Endothelial cell of umbilical vein (primary cell): ENCODE data around the gene TMPRSS3. TPM values are rescaled to one million over a fixed set of nuclear protein-coding genes. Genes with fewer than 3 reads are reported as not detected.

ENCODE experiments used
- BruUV-seq: library from RNA; stranded (reverse); fragments of 400-500 nt; replicated peaks from 2 replicates; lab custom pipeline; 2021; lab: Mats Ljungman, UMichigan
- CTCF ChIA-PET: fragments of 300-600, 350-600 bp; sonication (Branson Sonifier 250); formaldehyde crosslinking; loops from one replicate; lab custom pipeline; 2021; ENCODE audit warnings: antibody characterized with exemption, inconsistent platforms; lab: Charles Lee
- POLR2A ChIA-PET: fragments of 300-600, 350-600 bp; sonication (Branson Sonifier 250); formaldehyde crosslinking; loops from one replicate; lab custom pipeline; 2021; ENCODE audit warnings: antibody characterized with exemption, inconsistent platforms; lab: Charles Lee
- DNase-seq: peaks from one replicate; pipeline ENCODE4 v3.0.0-alpha.2; 2011; ENCODE audit warnings: low read depth, low spot score
- FAIRE-seq: peaks from 2 replicates; lab custom pipeline; 2011; peaks lifted over from hg19 to GRCh38; lab: Jason Lieb, UNC
- H2AFZ ChIP-seq: 2 replicates; pipeline ENCODE4 v1.6.0; 2012; ENCODE audit warnings: low read depth, low read length, control low read depth, inconsistent platforms
- H3K27ac ChIP-seq: 2 replicates; pipeline ENCODE4 v1.5.1; 2011; ENCODE audit warnings: low read depth, mild to moderate bottlenecking, control low read depth, low read length, moderate library complexity; ENCODE audit not compliant: insufficient read depth
- H3K27me3 ChIP-seq, 2 experiments: 2 replicates each; pipeline versions ENCODE4 v1.6.0 to v1.6.1; 2011; ENCODE audit warnings: low read length in 2 of 2, mixed read lengths in 1 of 2; ENCODE audit not compliant: control insufficient read depth in 2 of 2, insufficient read depth in 2 of 2
- H3K36me3 ChIP-seq, 2 experiments: 2 replicates in 1 of 2; 3 replicates in 1 of 2; pipeline ENCODE4 v1.5.1; 2011; ENCODE audit warnings: low read length in 2 of 2, mild to moderate bottlenecking in 1 of 2, moderate library complexity in 1 of 2; ENCODE audit not compliant: control insufficient read depth in 2 of 2, insufficient read depth in 2 of 2; ENCODE audit errors: extremely low read depth in 1 of 2
- H3K4me1 ChIP-seq: 3 replicates; pipeline ENCODE4 v1.5.1; 2011; ENCODE audit warnings: mild to moderate bottlenecking, low read length; ENCODE audit not compliant: control insufficient read depth, insufficient read depth; ENCODE audit errors: extremely low read depth
- H3K4me2 ChIP-seq: 2 replicates; pipeline ENCODE4 v1.6.1; 2011; ENCODE audit warnings: low read length, control low read depth, mixed read lengths; ENCODE audit not compliant: insufficient read depth
- H3K4me3 ChIP-seq, 3 experiments: fragments of 200-600 bp in 1 of 3; sonication (generic), shearing (Covaris generic) in 1 of 3; replicated peaks in 1 of 3; 2 replicates each; pipeline ENCODE4 v1.5.1; 2011 to 2016; ENCODE audit warnings: control low read depth in 3 of 3, low read length in 3 of 3, mild to moderate bottlenecking in 2 of 3, inconsistent platforms in 1 of 3, low read depth in 1 of 3, moderate library complexity in 1 of 3; ENCODE audit not compliant: insufficient read depth in 1 of 3
- H3K79me2 ChIP-seq: 2 replicates; pipeline ENCODE4 v1.6.0; 2012; ENCODE audit warnings: low read length, inconsistent platforms; ENCODE audit not compliant: control insufficient read depth, insufficient read depth
- H3K9ac ChIP-seq: replicated peaks from 2 replicates; pipeline ENCODE3; 2011; ENCODE audit warnings: low read length, control low read depth; ENCODE audit not compliant: insufficient read depth; ENCODE audit errors: extremely low read depth
- H3K9me1 ChIP-seq: replicated peaks from 3 replicates; pipeline ENCODE4 v1.6.0; 2011; ENCODE audit warnings: mild to moderate bottlenecking, low read length; ENCODE audit not compliant: control insufficient read depth, insufficient read depth; ENCODE audit errors: extremely low read depth
- H3K9me3 ChIP-seq: replicated peaks from 2 replicates; pipeline ENCODE4 v1.5.1; 2012; ENCODE audit warnings: low read length, inconsistent platforms; ENCODE audit not compliant: control insufficient read depth, insufficient read depth
- H4K20me1 ChIP-seq: replicated peaks from 2 replicates; pipeline ENCODE3; 2011; ENCODE audit warnings: mild to moderate bottlenecking, low read length; ENCODE audit not compliant: control insufficient read depth, insufficient read depth; ENCODE audit errors: extremely low read depth
- CTCF ChIP-seq, 2 donors: IDR thresholded peaks; 1 replicate in 1 of 2; 2 replicates in 1 of 2; pipeline ENCODE4 v1.5.1; 2011; ENCODE audit warnings: low read length in 2 of 2, mild to moderate bottlenecking in 2 of 2, moderate library complexity in 2 of 2, control low read depth in 1 of 2, inconsistent platforms in 1 of 2, low read depth in 1 of 2; ENCODE audit not compliant: insufficient read depth in 1 of 2; ENCODE audit errors: extremely low read depth in 1 of 2
- EZH2 ChIP-seq: IDR thresholded peaks from 2 replicates; pipeline ENCODE4 v1.6.1; 2012; ENCODE audit warnings: borderline replicate concordance, low read depth, mild to moderate bottlenecking, moderate library complexity, low read length, inconsistent platforms; ENCODE audit not compliant: severe bottlenecking
- FOS ChIP-seq: IDR thresholded peaks from 2 replicates; pipeline ENCODE4 v1.6.1; 2011; ENCODE audit warnings: mild to moderate bottlenecking, low read length, moderate library complexity, borderline replicate concordance; ENCODE audit not compliant: insufficient read depth
- GATA2 ChIP-seq: IDR thresholded peaks from 2 replicates; pipeline ENCODE4 v1.7.0; 2011; ENCODE audit warnings: low read depth, mild to moderate bottlenecking, moderate library complexity, mixed read lengths, low read length; ENCODE audit not compliant: insufficient read length, insufficient read depth
- JUN ChIP-seq: IDR thresholded peaks from 2 replicates; pipeline ENCODE4 v1.6.1; 2011; ENCODE audit warnings: borderline replicate concordance, low read depth; ENCODE audit not compliant: insufficient read length, insufficient read depth
- MAX ChIP-seq: IDR thresholded peaks from 2 replicates; pipeline ENCODE4 v1.6.1; 2011; ENCODE audit not compliant: insufficient read depth, insufficient read length
- MYC ChIP-seq: IDR thresholded peaks from one replicate; pipeline ENCODE4 v1.6.1; 2011; ENCODE audit warnings: mild to moderate bottlenecking, low read depth, low read length
- POLR2A ChIP-seq: IDR thresholded peaks from 2 replicates; pipeline ENCODE4 v1.6.1; 2012; ENCODE audit warnings: low read depth, mild to moderate bottlenecking, control low read depth, low read length
- POLR2AphosphoS5 ChIP-seq: IDR thresholded peaks from 2 replicates; pipeline ENCODE4 v1.6.1; 2012; ENCODE audit warnings: low read depth, mild to moderate bottlenecking, control low read depth, low read length, moderate library complexity; ENCODE audit not compliant: insufficient read depth
- dilution Hi-C: fragments of 300-500 bp; cut with MboI; formaldehyde crosslinking; loops from one replicate; pipeline ENCODE4 v1.15.0; 2019; ENCODE audit warnings: low sequenced_read_pairs; ENCODE audit not compliant: extremely low pct_ligation_motif_present
- intact Hi-C: fragments of 100-400 bp; cut with micrococcal nuclease; formaldehyde crosslinking; loops from one replicate; pipeline ENCODE4 v1.10.0; 2022
- polyA plus RNA-seq, 4 experiments: library from polyadenylated mRNA; depleted of rRNA in 3 of 4; stranded (reverse) in 3 of 4; unstranded in 1 of 4; fragments of >200 nt; gene quantifications; 2 replicates each; pipeline versions ENCODE4 v1.2.1 to v1.2.3, GENCODE V29; 2011 to 2012; ENCODE audit warnings: missing spikeins in 1 of 4
- total RNA-seq: library from RNA; stranded (reverse); gene quantifications from 2 replicates; pipeline ENCODE4 v1.2.3, GENCODE V29; 2021

The TMPRSS3 gene
- total and polyA plus RNA-seq, 2 donors (not counting 3 experiments of a cell fraction or from before 2014, with no cell fraction given) = not detected

GRCh38 chr21:42377951-42378340 is 17.9 kb downstream of the TMPRSS3 start:
- no peak overlapping the region for H3K27ac ChIP-seq
- no peaks in the 10 kb centered on the region for H3K27me3 ChIP-seq
- H3K9ac ChIP-seq = no peak overlapping the region
- no peak overlapping the region for H3K4me3 ChIP-seq
- H3K4me1 ChIP-seq = no peaks in the 10 kb centered on the region
- no peak for TF ChIP-seq POLR2AphosphoS5
- TF ChIP-seq JUN = no peak
- TF ChIP-seq GATA2 = no peak
- no peak for TF ChIP-seq MAX
- TF ChIP-seq FOS = no peak
- TF ChIP-seq MYC = no peak
- no peak for TF ChIP-seq POLR2A
- no peak for TF ChIP-seq CTCF (IDR thresholded peaks at IDR 0.05; ENCODE audit: extremely low read depth in 1 of 2, insufficient read depth in 1 of 2, low read depth in 1 of 2, low read length in 2 of 2)
- no peak for TF ChIP-seq EZH2
- ChIA-PET POLR2A (no interaction called here), CTCF (interaction anchor here (1.4 kb wide), 1 partner anchor 232 kb away, joined by 4 read pairs; no protein-coding TSS in a partner anchor)
- FAIRE-seq (no peak), DNase-seq (no peak)
- intact Hi-C loops = no loop called here
- no peak overlapping the region for H2AFZ ChIP-seq
- no peaks in the 10 kb centered on the region for H3K9me3 ChIP-seq
- H3K4me2 ChIP-seq = no peak overlapping the region
- no peaks in the 10 kb centered on the region for H3K79me2 ChIP-seq
- H3K9me1 ChIP-seq = no peaks in the 10 kb centered on the region
- dilution Hi-C loops = no loop called here
- no TSS peak for BruUV-seq
- H4K20me1 ChIP-seq = no peaks in the 10 kb centered on the region
- no peaks in the 10 kb centered on the region for H3K36me3 ChIP-seq
